Kidney (tissue), 14 donors: Measurements from ENCODE around the gene MN1. TPM values are rescaled to one million over a fixed set of nuclear protein-coding genes. Genes with fewer than 3 reads are reported as not detected.
A peak's percentile ranks its signal among the peaks of the same experiment; 100 is the strongest.

Source experiments
- DNase-seq, 5 donors: peaks; one replicate each; pipeline ENCODE4 v3.0.0-alpha.2; 2013 to 2020
- FAIRE-seq: peaks from 2 replicates; lab custom pipeline; 2012; peaks lifted over from hg19 to GRCh38; lab: Jason Lieb, UNC
- H3K27ac ChIP-seq, 2 donors: one replicate each; pipeline ENCODE4 v1.7.0; 2013; ENCODE audit warnings: low read depth in 2 of 2, low read length in 2 of 2, inconsistent platforms in 1 of 2
- H3K27me3 ChIP-seq: one replicate; pipeline ENCODE4 v1.7.1; 2013; ENCODE audit warnings: low read length, inconsistent platforms; ENCODE audit not compliant: control insufficient read depth, insufficient read depth
- H3K36me3 ChIP-seq, 3 donors: one replicate each; pipeline versions ENCODE4 v1.7.0 to v1.7.1; 2013; ENCODE audit warnings: low read length in 3 of 3, control low read depth in 1 of 3, inconsistent platforms in 1 of 3; ENCODE audit not compliant: insufficient read depth in 3 of 3, control insufficient read depth in 2 of 3
- H3K4me1 ChIP-seq, 3 donors: one replicate each; pipeline versions ENCODE4 v1.7.0 to v1.7.1; 2013; ENCODE audit warnings: low read length in 3 of 3, inconsistent platforms in 1 of 3, low read depth in 1 of 3; ENCODE audit not compliant: control insufficient read depth in 2 of 3, insufficient read depth in 2 of 3
- H3K4me3 ChIP-seq, 3 donors: one replicate each; pipeline versions ENCODE4 v1.7.0 to v1.8.1; 2013; ENCODE audit warnings: low read length in 3 of 3, control low read depth in 1 of 3, inconsistent platforms in 1 of 3
- H3K9ac ChIP-seq, 3 donors: one replicate each; pipeline versions ENCODE4 v1.7.0 to v1.7.1; 2013; ENCODE audit warnings: low read length in 3 of 3, control low read depth in 1 of 3, inconsistent platforms in 1 of 3
- H3K9me3 ChIP-seq, 3 donors: one replicate each; pipeline versions ENCODE4 v1.7.0 to v1.7.1; 2013; ENCODE audit warnings: low read length in 3 of 3, control low read depth in 1 of 3, inconsistent platforms in 1 of 3; ENCODE audit not compliant: control insufficient read depth in 2 of 3, insufficient read depth in 1 of 3
- intact Hi-C: fragments of 100-400 bp; cut with DNase I; formaldehyde crosslinking; loops from one replicate; pipeline ENCODE4 v1.11.1; 2022
- polyA plus RNA-seq: library from polyadenylated mRNA; stranded (reverse); fragments of 350-450 nt; fragmentation: Illumina TruSeq; extraction: RNeasy Lipid Tissue Mini Kit (QIAGEN cat#74804); gene quantifications from one replicate; pipeline ENCODE4 v1.2.3, GENCODE V29; 2014; ENCODE audit warnings: low read depth, low replicate concordance; ENCODE audit not compliant: insufficient read depth
- total RNA-seq: library from RNA; stranded (reverse); fragmentation: NEBNext Ultra II Directional; extraction: Animal tissue kit (Norgen Biotek cat#: 25700); gene quantifications from one replicate; pipeline ENCODE4 v1.2.1, GENCODE V29; 2021
- TF ChIP-seq, protein P1 (sequence below): IDR thresholded peaks from 3 replicates; pipeline ENCODE4 v1.5.1; 2012; ENCODE audit warnings: mild to moderate bottlenecking, moderate library complexity, borderline replicate concordance; ENCODE audit not compliant: insufficient read depth; ENCODE audit errors: extremely low read depth
- donor health status: control.
- donor health status: control.
- donor health status: control.
- donor health status: control.
- donor health status: control.
- donor health status: DM: yes; HTN: yes; CAD: no.
- donor health status: Normal renal cell carcinoma (clear cell type).

The MN1 gene
- total and polyA plus RNA-seq, 2 donors from 2014 or later, result 0.92 to 3.2 TPM

DNA sequence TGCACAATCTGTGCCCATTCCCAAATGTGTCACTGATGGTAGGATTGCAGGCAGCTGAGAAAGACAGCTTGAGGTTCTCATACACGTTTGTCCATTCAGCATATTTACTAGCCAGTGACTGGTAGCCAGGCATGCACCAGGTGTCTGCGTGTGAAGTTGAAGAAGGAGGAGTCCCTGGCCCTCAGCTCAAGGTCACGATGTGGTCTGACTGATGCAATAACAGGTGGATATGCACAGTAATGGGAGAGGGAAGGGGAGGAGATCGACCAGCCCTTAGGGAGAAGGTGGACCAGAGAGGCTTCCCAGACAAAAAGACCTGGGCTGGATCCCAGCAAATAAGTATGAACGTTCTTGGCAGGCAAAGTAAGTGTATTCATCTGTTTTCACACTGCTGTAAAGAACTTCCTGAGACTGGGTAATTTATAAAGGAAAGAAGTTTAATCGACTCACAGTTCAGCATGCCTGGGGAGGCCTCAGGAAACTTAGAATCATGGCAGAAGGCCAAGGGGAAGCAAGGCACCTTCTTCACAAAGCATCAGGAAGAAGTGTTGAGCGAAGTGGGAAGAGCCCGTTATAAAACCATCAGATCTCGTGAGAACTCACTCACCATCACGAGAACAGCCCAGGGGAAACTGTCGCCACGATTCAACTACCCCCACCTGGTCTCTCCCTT is 96.0 kb downstream of the MN1 start:
- no peaks in the 10 kb centered on the region for H3K36me3 ChIP-seq
- H3K27me3 ChIP-seq, result peaks cover 2% of the 10 kb centered on the region
- no peaks in the 10 kb centered on the region for H3K9me3 ChIP-seq
- no peak overlapping the region for H3K4me3 ChIP-seq
- FAIRE-seq (no peak), DNase-seq (peak in 1 of 5 donors; percentile 13)
- intact Hi-C loops, result no loop called here
- TF ChIP-seq, protein P1, sequence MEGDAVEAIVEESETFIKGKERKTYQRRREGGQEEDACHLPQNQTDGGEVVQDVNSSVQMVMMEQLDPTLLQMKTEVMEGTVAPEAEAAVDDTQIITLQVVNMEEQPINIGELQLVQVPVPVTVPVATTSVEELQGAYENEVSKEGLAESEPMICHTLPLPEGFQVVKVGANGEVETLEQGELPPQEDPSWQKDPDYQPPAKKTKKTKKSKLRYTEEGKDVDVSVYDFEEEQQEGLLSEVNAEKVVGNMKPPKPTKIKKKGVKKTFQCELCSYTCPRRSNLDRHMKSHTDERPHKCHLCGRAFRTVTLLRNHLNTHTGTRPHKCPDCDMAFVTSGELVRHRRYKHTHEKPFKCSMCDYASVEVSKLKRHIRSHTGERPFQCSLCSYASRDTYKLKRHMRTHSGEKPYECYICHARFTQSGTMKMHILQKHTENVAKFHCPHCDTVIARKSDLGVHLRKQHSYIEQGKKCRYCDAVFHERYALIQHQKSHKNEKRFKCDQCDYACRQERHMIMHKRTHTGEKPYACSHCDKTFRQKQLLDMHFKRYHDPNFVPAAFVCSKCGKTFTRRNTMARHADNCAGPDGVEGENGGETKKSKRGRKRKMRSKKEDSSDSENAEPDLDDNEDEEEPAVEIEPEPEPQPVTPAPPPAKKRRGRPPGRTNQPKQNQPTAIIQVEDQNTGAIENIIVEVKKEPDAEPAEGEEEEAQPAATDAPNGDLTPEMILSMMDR, result no peak
- no peak overlapping the region for H3K9ac ChIP-seq
- H3K27ac ChIP-seq, result no peak overlapping the region
- H3K4me1 ChIP-seq, result no peaks in the 10 kb centered on the region

DNA sequence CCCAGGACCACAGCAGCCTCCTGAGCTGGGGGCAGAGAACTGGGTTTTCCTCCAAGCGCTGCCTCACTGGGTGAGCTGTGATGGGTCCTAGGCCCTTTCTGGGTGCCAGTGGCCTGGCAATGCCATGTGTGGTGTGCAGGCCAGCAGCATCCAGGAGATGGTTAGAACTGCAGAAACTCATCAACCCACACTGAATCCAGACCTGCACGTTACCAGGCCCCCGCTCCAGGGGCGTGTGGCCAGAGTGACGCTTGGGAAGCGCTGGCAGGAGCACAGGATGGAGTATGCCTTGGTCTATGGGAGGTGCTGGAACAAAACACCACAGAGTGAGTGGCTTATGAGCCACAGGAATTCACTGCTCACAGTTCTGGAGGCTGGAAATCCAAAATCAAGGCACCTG is 97.0 kb downstream of the MN1 start:
- intact Hi-C loops, result no loop called here
- no peak overlapping the region for H3K9ac ChIP-seq
- TF ChIP-seq, protein P1, result no peak

DNA sequence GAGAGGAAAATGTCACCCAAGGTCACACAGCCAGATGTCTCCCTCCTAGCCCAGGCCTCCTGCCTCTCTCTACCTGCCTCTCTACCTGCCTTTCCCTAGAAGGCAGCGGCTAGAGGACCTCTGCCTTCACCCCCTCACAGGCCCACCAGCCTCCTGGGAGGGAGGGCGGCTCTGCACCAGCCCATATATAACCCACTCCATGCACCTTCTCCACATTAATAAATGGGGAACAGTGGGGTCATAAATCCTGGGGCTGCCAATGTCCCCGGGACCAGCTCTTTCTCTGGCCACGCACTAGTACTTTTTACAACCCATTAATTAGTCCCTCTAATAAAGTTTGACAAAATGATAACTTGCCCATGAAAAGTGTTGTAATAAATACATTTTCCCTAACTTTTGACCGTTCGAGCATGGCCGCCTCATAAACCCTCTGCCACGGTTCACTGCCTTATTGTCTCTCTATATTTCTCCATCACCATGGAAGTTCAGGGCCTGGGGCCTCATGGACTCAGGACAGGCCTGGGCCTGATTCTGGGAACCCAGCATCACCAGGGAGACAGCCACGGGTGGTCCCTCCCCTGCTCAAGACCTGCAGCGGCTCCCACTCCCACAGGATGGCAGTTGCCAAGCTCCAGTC is 102.1 kb downstream of the MN1 start:
- TF ChIP-seq, protein P1, result no peak
- H3K9me3 ChIP-seq, result no peaks in the 10 kb centered on the region
- no peak overlapping the region for H3K9ac ChIP-seq
- DNase-seq, result peak in 4 of 5 donors; percentile 90 to 96 (median 92)
- intact Hi-C loops, result no loop called here
- H3K36me3 ChIP-seq, result no peaks in the 10 kb centered on the region
- H3K4me1 ChIP-seq, result no peaks in the 10 kb centered on the region
- no peak overlapping the region for H3K27ac ChIP-seq
- no peak for FAIRE-seq
- H3K27me3 ChIP-seq, result peaks cover 4% of the 10 kb centered on the region
- H3K4me3 ChIP-seq, result no peak overlapping the region

More for the DNA sequence above, 97.0 kb downstream of the MN1 start:
- no peaks in the 10 kb centered on the region for H3K36me3 ChIP-seq
- FAIRE-seq (no peak), DNase-seq (no peak)
- no peak overlapping the region for H3K4me3 ChIP-seq
- peaks cover 2% of the 10 kb centered on the region for H3K27me3 ChIP-seq
- no peak overlapping the region for H3K27ac ChIP-seq
- H3K4me1 ChIP-seq, result no peaks in the 10 kb centered on the region
- H3K9me3 ChIP-seq, result no peaks in the 10 kb centered on the region
